MCF 10A (cell line): Measurements from ENCODE around the gene ZNF212. TPM values are rescaled to one million over a fixed set of nuclear protein-coding genes. Genes with fewer than 3 reads are reported as not detected.

Source experiments
- BruUV-seq: library from RNA; stranded (reverse); fragments of 400-500 nt; replicated peaks from 2 replicates; lab custom pipeline; 2021; lab: Mats Ljungman, UMichigan
- CTCF ChIA-PET: fragments of 300-600 bp; sonication (Branson Sonifier 250); formaldehyde crosslinking; extraction: SDS; loops from one replicate; lab custom pipeline; 2021; ENCODE audit warnings: antibody characterized with exemption, inconsistent platforms; lab: Yijun Ruan, JAX
- POLR2A ChIA-PET: fragments of 300-600, 350-650 bp; sonication (Branson Sonifier 250); formaldehyde crosslinking; extraction: SDS; loops from one replicate; lab custom pipeline; 2020; ENCODE audit warnings: antibody characterized with exemption, inconsistent platforms; lab: Yijun Ruan, JAX
- DNase-seq: peaks from one replicate; pipeline ENCODE4 v3.0.0-alpha.2; 2018; ENCODE audit not compliant: unreplicated experiment
- H3K27ac Mint-ChIP-seq: one replicate; pipeline ENCODE4 v1.8.0; 2022; ENCODE audit warnings: mild to moderate bottlenecking, low read depth, mixed read lengths; ENCODE audit not compliant: unreplicated experiment
- H3K27me3 Mint-ChIP-seq: one replicate; pipeline ENCODE4 v1.8.0; 2022; ENCODE audit warnings: mixed read lengths; ENCODE audit not compliant: insufficient read depth, unreplicated experiment
- H3K36me3 Mint-ChIP-seq: one replicate; pipeline ENCODE4 v1.8.0; 2022; ENCODE audit warnings: mild to moderate bottlenecking, moderate library complexity, mixed read lengths; ENCODE audit not compliant: insufficient read depth, unreplicated experiment
- H3K4me1 Mint-ChIP-seq: one replicate; pipeline ENCODE4 v1.8.0; 2022; ENCODE audit warnings: mixed read lengths; ENCODE audit not compliant: insufficient read depth, unreplicated experiment
- H3K4me3 Mint-ChIP-seq: one replicate; pipeline ENCODE4 v1.8.0; 2022; ENCODE audit warnings: mild to moderate bottlenecking, moderate library complexity, mixed read lengths; ENCODE audit not compliant: unreplicated experiment
- H3K9me3 Mint-ChIP-seq: one replicate; pipeline ENCODE4 v1.8.0; 2022; ENCODE audit warnings: mixed read lengths; ENCODE audit not compliant: unreplicated experiment
- CTCF ChIP-seq: fragments of 200-600 bp; IDR thresholded peaks from one replicate; pipeline ENCODE4 v1.8.0; 2022; ENCODE audit warnings: antibody characterized with exemption, mild to moderate bottlenecking; ENCODE audit not compliant: unreplicated experiment
- intact Hi-C: fragments of 100-400 bp; cut with micrococcal nuclease; formaldehyde crosslinking; loops from 2 replicates; pipeline ENCODE4 v1.14.1; 2022
- total RNA-seq: library from RNA; stranded (reverse); gene quantifications from 2 replicates; pipeline ENCODE4 v1.2.3, GENCODE V29; 2022

Gene ZNF212
- total RNA-seq, 1 experiment from 2014 or later, result 10.5 TPM

GRCh38 chr7:149226840-149227494, 12.5 kb upstream of the ZNF212 start:
- BruUV-seq, result no TSS peak
- no peak overlapping the region for H3K4me3 Mint-ChIP-seq
- peaks cover 23% of the 10 kb centered on the region for H3K36me3 Mint-ChIP-seq

DNA sequence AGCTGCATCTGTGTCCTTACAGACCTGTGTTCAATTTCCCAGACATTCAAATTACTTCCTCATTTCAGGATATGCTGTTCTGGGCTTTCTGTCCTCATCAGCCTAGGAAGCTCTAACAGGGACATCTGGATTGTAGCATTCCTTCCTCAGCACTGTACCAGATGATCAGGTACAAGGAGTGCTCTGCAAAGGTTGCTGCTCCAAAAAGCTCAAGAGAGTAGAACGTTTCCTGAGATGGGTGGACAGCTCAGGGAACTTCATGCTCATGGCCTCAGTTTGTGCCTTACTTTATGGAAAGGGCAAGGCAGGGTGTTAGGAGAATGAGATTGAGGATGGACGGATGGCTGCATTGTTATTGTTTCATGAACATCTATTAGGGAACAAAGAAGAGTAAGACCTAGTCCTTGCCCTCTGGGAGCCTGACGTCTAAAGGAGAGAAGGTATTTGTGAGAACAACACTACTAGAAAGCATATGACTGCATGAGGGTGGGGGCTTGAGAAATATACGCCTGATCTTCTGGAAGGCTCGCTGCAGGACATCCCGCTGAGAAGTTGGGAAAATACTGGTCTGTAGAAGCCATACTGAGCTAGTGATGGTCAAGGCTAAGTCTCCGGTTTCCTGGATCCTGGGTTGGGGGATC, 10.5 kb upstream of the ZNF212 start:
- Mint-ChIP-seq H3K36me3 (peaks cover 18% of the 10 kb centered on the region), H3K27ac (no peak overlapping the region), H3K4me3 (no peak overlapping the region), H3K4me1 (peaks cover 14% of the 10 kb centered on the region), H3K27me3 (no peaks in the 10 kb centered on the region), H3K9me3 (no peaks in the 10 kb centered on the region)
- CTCF ChIA-PET, result interaction anchor here (0.6 to 1.5 kb wide), 4 partner anchors 11 to 1860 kb away, joined by 3 to 4 read pairs (median 4); no protein-coding TSS in a partner anchor
- TF ChIP-seq CTCF, result no peak
- POLR2A ChIA-PET, result interaction anchor here (0.7 to 2.3 kb wide), 5 partner anchors 10 to 236 kb away, joined by 3 to 13 read pairs (median 4); partner anchors contain the start of genes ZNF282 and ZNF398
- peak; percentile 14 for DNase-seq
- intact Hi-C loops, result no loop called here
- BruUV-seq, result no TSS peak

More at GRCh38 chr7:149226840-149227494, 12.5 kb upstream of the ZNF212 start:
- Mint-ChIP-seq H3K27me3 (no peaks in the 10 kb centered on the region), H3K9me3 (no peaks in the 10 kb centered on the region), H3K4me1 (no peaks in the 10 kb centered on the region), H3K27ac (no peak overlapping the region)
- intact Hi-C loops, result no loop called here
- ChIA-PET CTCF (interaction anchor here (0.5 kb wide), 2 partner anchors 9 to 70 kb away, joined by 3 read pairs; no protein-coding TSS in a partner anchor), POLR2A (interaction anchor here (0.7 to 1.0 kb wide), 2 partner anchors 30 to 32 kb away, joined by 3 to 4 read pairs; partner anchors contain the start of gene ZNF282)
- no peak for TF ChIP-seq CTCF
- peak; percentile 27 for DNase-seq

DNA sequence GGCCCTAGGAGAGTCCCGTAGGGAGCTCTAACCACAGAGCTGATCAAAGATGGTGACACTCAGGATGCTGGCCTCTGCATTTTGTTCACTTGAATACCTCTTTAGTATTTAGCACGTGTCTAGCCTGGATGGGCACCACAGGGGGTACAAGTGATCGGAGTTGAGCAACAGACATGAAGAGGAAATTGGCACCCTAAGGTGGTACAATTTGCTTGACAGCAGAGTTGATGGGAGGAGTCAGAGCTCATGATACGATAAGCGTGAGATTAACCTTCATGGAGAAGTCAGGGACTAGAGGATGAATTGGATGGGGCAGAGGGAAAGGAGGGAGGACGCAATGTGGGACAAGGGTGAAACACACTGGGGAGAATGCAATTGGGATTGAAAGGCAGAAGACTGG, 9.9 kb upstream of the ZNF212 start:
- no TSS peak for BruUV-seq
- CTCF ChIA-PET, result interaction anchor here (0.7 to 1.5 kb wide), 4 partner anchors 11 to 32 kb away, joined by 3 to 5 read pairs (median 4); no protein-coding TSS in a partner anchor
- H3K9me3 Mint-ChIP-seq, result no peaks in the 10 kb centered on the region

More for the DNA sequence above, 9.9 kb upstream of the ZNF212 start:
- POLR2A ChIA-PET, result interaction anchor here (0.7 to 2.3 kb wide), 5 partner anchors 11 to 236 kb away, joined by 3 to 13 read pairs (median 4); partner anchors contain the start of genes ZNF282 and ZNF398
- intact Hi-C loops, result no loop called here
- no peak overlapping the region for H3K27ac Mint-ChIP-seq
- no peaks in the 10 kb centered on the region for H3K27me3 Mint-ChIP-seq
- H3K4me1 Mint-ChIP-seq, result peaks cover 17% of the 10 kb centered on the region
- H3K36me3 Mint-ChIP-seq, result peaks cover 18% of the 10 kb centered on the region
- no peak overlapping the region for H3K4me3 Mint-ChIP-seq
- TF ChIP-seq CTCF, result no peak
- no peak for DNase-seq
